Measurements from ENCODE around the gene PTER. TPM values are rescaled to one million over a fixed set of nuclear protein-coding genes. Genes with fewer than 3 reads are reported as not detected.

PTER gene
- total and polyA plus RNA-seq, 7 donors = 5.4 to 10.6 (median 6.8) TPM

- Histone ChIP-seq H3K36me3 (ENCODE audit: insufficient read depth in 1 of 2, low read depth in 1 of 2) (no peaks in the 10 kb centered on the region), H3K4me3 (no peak overlapping the region), H3K4me1 (no peaks in the 10 kb centered on the region), H3K27ac (no peak overlapping the region), H3K9me3 (no peaks in the 10 kb centered on the region), H3K27me3 (ENCODE audit: insufficient read depth in 3 of 3, low read length in 2 of 3) (no peaks in the 10 kb centered on the region)
- intact Hi-C loops (cut with DNase I) = no loop called here
- TF ChIP-seq CTCF (IDR thresholded peaks at IDR 0.05) = no peak
- WGBS, 3 donors = 44 to 45% (median 44%) methylated on average over 4 of the region's 4 CpGs
- ATAC-seq (no peak), DNase-seq (no peak)
Measured at GRCh38 chr10:16527452-16527851, 90.6 kb downstream of the PTER start.

GRCh38 chr10:16529853-16530252 lies 93.0 kb downstream of the PTER start:
- no peak overlapping the region for H3K4me3 ChIP-seq
- no peak overlapping the region for H3K27ac ChIP-seq
- 89 to 91% (median 90%) methylated on average over 3 of the region's 3 CpGs for WGBS, 3 donors
- intact Hi-C loops (cut with DNase I) = no loop called here
- no peaks in the 10 kb centered on the region for H3K27me3 ChIP-seq (ENCODE audit: insufficient read depth in 3 of 3, low read length in 2 of 3)
- DNase-seq = no peak
- no peaks in the 10 kb centered on the region for H3K4me1 ChIP-seq
- ATAC-seq = no peak
- no peak for TF ChIP-seq CTCF (IDR thresholded peaks at IDR 0.05)
- H3K36me3 ChIP-seq (ENCODE audit: insufficient read depth in 1 of 2, low read depth in 1 of 2) = no peaks in the 10 kb centered on the region
- no peaks in the 10 kb centered on the region for H3K9me3 ChIP-seq

GRCh38 chr10:16536155-16536554 lies 99.3 kb downstream of the PTER start:
- Histone ChIP-seq H3K27me3 (ENCODE audit: insufficient read depth in 3 of 3, low read length in 2 of 3) (no peaks in the 10 kb centered on the region), H3K36me3 (ENCODE audit: insufficient read depth in 1 of 2, low read depth in 1 of 2) (no peaks in the 10 kb centered on the region), H3K9me3 (no peaks in the 10 kb centered on the region), H3K27ac (no peak overlapping the region), H3K4me1 (no peaks in the 10 kb centered on the region), H3K4me3 (no peak overlapping the region)
- no peak for ATAC-seq
- WGBS, 3 donors = 78 to 80% (median 79%) methylated on average over 5 of the region's 5 CpGs
- intact Hi-C loops (cut with DNase I) = no loop called here
- TF ChIP-seq CTCF (IDR thresholded peaks at IDR 0.05) = no peak
- no peak for DNase-seq

- 60 to 67% (median 66%) methylated on average over 3 of the region's 3 CpGs for WGBS, 3 donors
- H3K4me1 ChIP-seq = no peaks in the 10 kb centered on the region
- no peak overlapping the region for H3K4me3 ChIP-seq
- DNase-seq (no peak), ATAC-seq (no peak)
- TF ChIP-seq CTCF (IDR thresholded peaks at IDR 0.05) = no peak
- H3K9me3 ChIP-seq = no peaks in the 10 kb centered on the region
- intact Hi-C loops (cut with DNase I) = loop anchor here in 1 of 2 donors (10.0 kb wide), 1 partner anchor 659 kb away; no protein-coding TSS in a partner anchor
- no peaks in the 10 kb centered on the region for H3K27me3 ChIP-seq (ENCODE audit: insufficient read depth in 3 of 3, low read length in 2 of 3)
- H3K36me3 ChIP-seq (ENCODE audit: insufficient read depth in 1 of 2, low read depth in 1 of 2) = no peaks in the 10 kb centered on the region
- no peak overlapping the region for H3K27ac ChIP-seq
Measured at GRCh38 chr10:16544099-16544498, 107.3 kb downstream of the PTER start.

- H3K36me3 ChIP-seq (ENCODE audit: insufficient read depth in 1 of 2, low read depth in 1 of 2) = no peaks in the 10 kb centered on the region
- no peak for TF ChIP-seq CTCF (IDR thresholded peaks at IDR 0.05)
- no peaks in the 10 kb centered on the region for H3K4me1 ChIP-seq
- ATAC-seq (no peak), DNase-seq (no peak)
- intact Hi-C loops (cut with DNase I) = loop anchor here in 1 of 2 donors (10.0 kb wide), 1 partner anchor 660 kb away; no protein-coding TSS in a partner anchor
- H3K9me3 ChIP-seq = no peaks in the 10 kb centered on the region
- H3K27me3 ChIP-seq (ENCODE audit: insufficient read depth in 3 of 3, low read length in 2 of 3) = no peaks in the 10 kb centered on the region
- 55 to 78% (median 68%) methylated on average over 4 of the region's 4 CpGs for WGBS, 3 donors
- H3K4me3 ChIP-seq = no peak overlapping the region
- no peak overlapping the region for H3K27ac ChIP-seq
Measured at GRCh38 chr10:16544591-16544990, 107.8 kb downstream of the PTER start.
